ENCODE measurements around the gene EFCAB7.

- TF ChIP-seq CTCF (IDR thresholded peaks at IDR 0.05) = no peak
- TF ChIP-seq POLR2AphosphoS5 (IDR thresholded peaks at IDR 0.05) = no peak
Measured at GRCh38 chr1:63612971-63613370, 89.6 kb downstream of the EFCAB7 start.

All from breast epithelium (tissue), 3 donors.